ENCODE results near the gene ATP23. TPM values are rescaled to one million over a fixed set of nuclear protein-coding genes. Genes with fewer than 3 reads are reported as not detected.

Gene ATP23
- total RNA-seq, 2 donors from 2014 or later = 10.4 to 11.3 TPM

- no peak overlapping the region for H3K4me3 Mint-ChIP-seq
- no peaks in the 10 kb centered on the region for H3K4me1 Mint-ChIP-seq
- no peaks in the 10 kb centered on the region for H3K9me3 ChIP-seq (ENCODE audit: control insufficient read depth, low read length)
- TF ChIP-seq CTCF (conservative IDR thresholded peaks at IDR 0.05) = no peak
- H3K4me1 ChIP-seq (ENCODE audit: control insufficient read depth, insufficient read depth, low read length) = no peaks in the 10 kb centered on the region
- no peaks in the 10 kb centered on the region for H3K9me3 Mint-ChIP-seq
- no peaks in the 10 kb centered on the region for H3K27me3 Mint-ChIP-seq (ENCODE audit: insufficient read depth)
- no peak overlapping the region for H3K4me3 ChIP-seq (ENCODE audit: low read length)
- no peaks in the 10 kb centered on the region for H3K27me3 ChIP-seq (ENCODE audit: control insufficient read depth, insufficient read depth, low read length, poor library complexity, severe bottlenecking)
- DNase-seq = no peak
- 84 to 100% methylated on average over 1 to 3 of the region's 3 CpGs for WGBS, 2 experiments (ENCODE audit: insufficient coverage in 1 of 2, insufficient read length in 1 of 2)
- H3K9ac ChIP-seq (ENCODE audit: extremely low read depth, low read length, poor library complexity, severe bottlenecking) = no peak overlapping the region
- H3K27ac Mint-ChIP-seq = no peak overlapping the region
- no peaks in the 10 kb centered on the region for H3K36me3 ChIP-seq (ENCODE audit: control insufficient read depth, insufficient read depth, low read length)
- no peaks in the 10 kb centered on the region for H3K36me3 Mint-ChIP-seq (ENCODE audit: low read depth)
- H3K27ac ChIP-seq (ENCODE audit: low read depth, low read length) = no peak overlapping the region
These were observed 67.3 kb downstream of the ATP23 start for GRCh38 chr12:58008634-58009033.

Other genes with a start within 250 kb of the ATP23 start
- gene OS9, start 247.4 kb upstream of the ATP23 start, total RNA-seq = 100 to 1,000 TPM; 108 to 142 TPM
- gene AGAP2, start 202.8 kb upstream of the ATP23 start, total RNA-seq = under 1 TPM in 1 of 2 donors, not detected in 1; 0.44 TPM
- gene TSPAN31, start 196.5 kb upstream of the ATP23 start, total RNA-seq = 10 to 100 TPM; 21.7 to 27.8 TPM
- 100 to 1,000 TPM; 144 to 186 TPM for gene CDK4, start 189.3 kb upstream of the ATP23 start, total RNA-seq
- gene MARCHF9, start 186.5 kb upstream of the ATP23 start, total RNA-seq = 10 to 100 TPM; 13.6 to 15.8 TPM
- 1 to 10 TPM; 2.4 to 3.1 TPM for gene CYP27B1, start 174.5 kb upstream of the ATP23 start, total RNA-seq
- gene METTL1, start 169.5 kb upstream of the ATP23 start, total RNA-seq = 10 to 100 TPM; 26.1 to 28.7 TPM
- gene EEF1AKMT3, start 169.0 kb upstream of the ATP23 start, total RNA-seq = 1 to 10 TPM; 3.7 to 5.8 TPM
- 10 to 100 TPM; 37.7 to 39.9 TPM for gene TSFM, start 158.8 kb upstream of the ATP23 start, total RNA-seq
- gene AVIL, start 122.8 kb upstream of the ATP23 start, total RNA-seq = 1 to 10 TPM in 1 of 2 donors, under 1 TPM in 1; 0.22 to 1.7 TPM
- gene CTDSP2, start 94.8 kb upstream of the ATP23 start, total RNA-seq = 100 to 1,000 TPM; 137 to 148 TPM

Data from endodermal cell (in vitro differentiated cells).